Prostate gland (tissue), 2 donors: Measurements from ENCODE around the gene FH. TPM values are rescaled to one million over a fixed set of nuclear protein-coding genes. Genes with fewer than 3 reads are reported as not detected.

Source experiments
- DNase-seq: peaks from one replicate; pipeline ENCODE4 v3.0.0-alpha.2; 2019; ENCODE audit warnings: low spot score
- H3K27ac ChIP-seq, 2 donors: fragments of 200-600 bp; sonication (generic); 2 replicates each; pipeline ENCODE4 v1.5.1; 2017 to 2019
- H3K27me3 ChIP-seq: fragments of 200-600 bp; sonication (generic); replicated peaks from 2 replicates; pipeline ENCODE4 v1.5.1; 2019; ENCODE audit not compliant: insufficient read depth
- H3K36me3 ChIP-seq, 2 donors: fragments of 200-600 bp; sonication (generic); 1 replicate in 1 of 2; 2 replicates in 1 of 2; pipeline versions ENCODE4 v1.5.1 to v1.8.1; 2017 to 2019
- H3K4me1 ChIP-seq: fragments of 200-600 bp; sonication (generic); replicated peaks from 2 replicates; pipeline ENCODE4 v1.5.1; 2019
- H3K4me3 ChIP-seq, 2 donors: fragments of 200-600 bp; sonication (generic); 2 replicates each; pipeline ENCODE4 v1.5.1; 2017 to 2019
- H3K9me3 ChIP-seq: fragments of 200-600 bp; sonication (generic); 2 replicates; pipeline ENCODE4 v1.5.1; 2017
- CTCF ChIP-seq, 4 experiments: fragments of 200-600 bp in 2 of 4; fragments of 450-650 bp in 2 of 4; sonication (generic) in 2 of 4; IDR thresholded peaks; 1 replicate in 3 of 4; 2 replicates in 1 of 4; pipeline ENCODE4 v1.5.1; 2016 to 2019; ENCODE audit warnings: antibody characterized with exemption in 4 of 4, mild to moderate bottlenecking in 2 of 4, moderate library complexity in 2 of 4
- POLR2A ChIP-seq: fragments of 450-650 bp; IDR thresholded peaks from one replicate; pipeline ENCODE4 v1.6.1; 2016; ENCODE audit warnings: antibody characterized with exemption, mild to moderate bottlenecking
- POLR2AphosphoS5 ChIP-seq: sonication (generic); formaldehyde crosslinking; IDR thresholded peaks from one replicate; pipeline ENCODE4 v1.6.1; 2017; ENCODE audit warnings: antibody characterized with exemption
- WGBS: methylation state at CpG from one replicate; pipeline ENCODE4 v1.1.5; 2018; 5-methylcytosine and 5-hydroxymethylcytosine counted together
- intact Hi-C: fragments of 100-400 bp; cut with DNase I; formaldehyde crosslinking; loops from one replicate; pipeline ENCODE4 v1.14.2; 2022
- total RNA-seq, 2 donors: library from RNA; depleted of rRNA; stranded (reverse); fragments of >200 nt; gene quantifications; one replicate each; pipeline ENCODE4 v1.1.0, GENCODE V29; 2016

FH gene
- total RNA-seq, 2 donors from 2014 or later: 43.8 to 45.4 TPM

GRCh38 chr1:241527146-241527545 lies 7.6 kb upstream of the FH start:
- Histone ChIP-seq H3K4me3 (no peak overlapping the region), H3K36me3 (no peaks in the 10 kb centered on the region), H3K27ac (no peak overlapping the region), H3K4me1 (no peaks in the 10 kb centered on the region), H3K9me3 (no peaks in the 10 kb centered on the region), H3K27me3 (no peaks in the 10 kb centered on the region)
- intact Hi-C loops: no loop called here
- TF ChIP-seq CTCF (IDR thresholded peaks at IDR 0.05): no peak
- WGBS: 85% methylated on average over 3 of the region's 3 CpGs
- no peak for DNase-seq

DNA sequence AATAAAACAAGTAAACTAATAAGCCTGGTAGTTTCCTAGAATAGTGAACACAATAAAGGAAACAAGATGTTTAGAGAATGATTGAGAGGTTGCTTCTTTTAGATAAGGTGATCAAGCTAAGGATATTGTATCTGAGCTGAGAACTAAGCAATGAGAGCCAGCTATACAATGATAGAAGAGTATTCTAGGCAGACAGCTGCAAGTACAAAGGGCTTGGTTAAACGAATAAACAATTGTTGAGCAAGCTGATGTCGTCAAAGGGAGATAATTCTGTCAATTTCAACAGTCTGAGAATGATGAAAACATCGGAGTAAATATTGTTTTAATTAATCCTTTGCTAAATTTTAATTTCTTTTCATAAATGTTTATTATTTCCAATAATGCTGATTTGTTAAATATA lies 5.5 kb upstream of the FH start:
- H3K27me3 ChIP-seq: no peaks in the 10 kb centered on the region
- H3K9me3 ChIP-seq: no peaks in the 10 kb centered on the region
- H3K36me3 ChIP-seq: no peaks in the 10 kb centered on the region
- no peaks in the 10 kb centered on the region for H3K4me1 ChIP-seq
- intact Hi-C loops: no loop called here
- TF ChIP-seq CTCF (IDR thresholded peaks at IDR 0.05) (no peak), POLR2A (no peak), POLR2AphosphoS5 (no peak)
- DNase-seq: no peak
- no peak overlapping the region for H3K27ac ChIP-seq
- no peak overlapping the region for H3K4me3 ChIP-seq
- WGBS: 70% methylated on average over 3 of the region's 3 CpGs

GRCh38 chr1:241521718-241522117 lies 2.2 kb upstream of the FH start:
- WGBS: 93% methylated on average over 2 of the region's 2 CpGs
- H3K4me3 ChIP-seq: no peak overlapping the region

DNA sequence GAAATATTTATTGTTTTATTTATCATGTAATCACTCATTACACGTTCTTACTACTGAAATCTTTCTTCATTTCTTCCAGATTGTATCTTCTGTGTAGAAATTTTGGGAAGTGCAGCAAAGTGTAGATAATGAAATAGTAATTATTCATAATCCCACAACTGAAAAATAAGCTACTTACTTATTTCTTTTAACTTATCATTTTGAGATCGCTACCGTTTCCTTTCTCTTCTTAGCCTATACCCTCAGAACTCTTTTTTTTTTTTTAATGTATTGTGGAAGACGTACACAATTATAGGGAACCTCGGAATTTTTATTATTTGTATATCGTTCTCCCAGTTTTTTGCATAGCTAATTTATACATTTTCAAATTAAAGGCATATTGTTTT lies 518 bp upstream of the FH start:
- DNase-seq: no peak
- Histone ChIP-seq H3K27ac (peak overlapping the region in 1 of 2 donors; percentile 80), H3K36me3 (no peaks in the 10 kb centered on the region), H3K9me3 (no peaks in the 10 kb centered on the region), H3K4me3 (peak overlapping the region; percentile 85 to 92), H3K27me3 (no peaks in the 10 kb centered on the region), H3K4me1 (no peaks in the 10 kb centered on the region)
- TF ChIP-seq CTCF (IDR thresholded peaks at IDR 0.05) (no peak), POLR2AphosphoS5 (no peak), POLR2A (no peak)
- intact Hi-C loops: no loop called here
- 10% methylated on average over 6 of the region's 6 CpGs for WGBS

More at GRCh38 chr1:241521718-241522117, 2.2 kb upstream of the FH start:
- DNase-seq: no peak
- no peaks in the 10 kb centered on the region for H3K36me3 ChIP-seq
- TF ChIP-seq POLR2A: no peak
- TF ChIP-seq CTCF (IDR thresholded peaks at IDR 0.05): no peak
- TF ChIP-seq POLR2AphosphoS5: no peak
- intact Hi-C loops: no loop called here
- H3K4me1 ChIP-seq: no peaks in the 10 kb centered on the region
- H3K27ac ChIP-seq: no peak overlapping the region
- no peaks in the 10 kb centered on the region for H3K9me3 ChIP-seq
- no peaks in the 10 kb centered on the region for H3K27me3 ChIP-seq

- Histone ChIP-seq H3K36me3 (no peaks in the 10 kb centered on the region), H3K4me3 (peak overlapping the region; percentile 85 to 92), H3K27me3 (no peaks in the 10 kb centered on the region), H3K27ac (peak overlapping the region; percentile 80 to 82), H3K9me3 (no peaks in the 10 kb centered on the region), H3K4me1 (no peaks in the 10 kb centered on the region)
- intact Hi-C loops: no loop called here
- 6% methylated on average over 17 of the region's 28 CpGs for WGBS
- no peak for DNase-seq
- no peak for TF ChIP-seq POLR2AphosphoS5
- no peak for TF ChIP-seq CTCF (IDR thresholded peaks at IDR 0.05)
- no peak for TF ChIP-seq POLR2A
These were observed 863 bp downstream of the FH start for GRCh38 chr1:241518476-241519307.
